Measurements from ENCODE around the gene DUSP8.
"Not testable (repeated sequence)": the region's sequence is repeated elsewhere in the genome, so short reads cannot be mapped to it uniquely, and the experiment has no call there.

DUSP8 gene

GRCh38 chr11:1592628-1593027, 20.6 kb upstream of the DUSP8 start:
- Histone ChIP-seq H3K4me3 (no peak overlapping the region), H3K27ac (no peak overlapping the region)

DNA sequence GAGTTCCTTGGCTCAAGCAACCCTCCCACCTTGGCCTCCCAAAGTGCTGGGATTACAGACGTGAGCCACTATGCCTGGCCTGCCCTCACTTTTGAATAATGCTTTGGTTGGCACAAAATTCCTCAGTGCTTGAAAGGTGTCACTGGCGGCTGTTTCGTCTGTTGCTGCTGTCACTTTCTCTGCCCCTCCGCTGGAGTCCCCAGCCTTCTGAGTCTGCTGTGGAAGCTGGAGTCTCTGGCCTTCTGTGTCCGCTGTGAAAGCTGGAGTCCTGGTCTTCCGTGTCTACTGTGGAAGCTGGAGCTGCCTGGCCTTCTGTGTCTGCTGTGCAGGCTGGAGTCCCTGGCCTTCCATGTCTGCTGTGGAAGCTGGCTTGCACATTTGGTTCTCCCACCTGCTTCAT, 17.9 kb upstream of the DUSP8 start:
- H3K27ac ChIP-seq, result no peak overlapping the region
- H3K4me3 ChIP-seq, result no peak overlapping the region

DNA sequence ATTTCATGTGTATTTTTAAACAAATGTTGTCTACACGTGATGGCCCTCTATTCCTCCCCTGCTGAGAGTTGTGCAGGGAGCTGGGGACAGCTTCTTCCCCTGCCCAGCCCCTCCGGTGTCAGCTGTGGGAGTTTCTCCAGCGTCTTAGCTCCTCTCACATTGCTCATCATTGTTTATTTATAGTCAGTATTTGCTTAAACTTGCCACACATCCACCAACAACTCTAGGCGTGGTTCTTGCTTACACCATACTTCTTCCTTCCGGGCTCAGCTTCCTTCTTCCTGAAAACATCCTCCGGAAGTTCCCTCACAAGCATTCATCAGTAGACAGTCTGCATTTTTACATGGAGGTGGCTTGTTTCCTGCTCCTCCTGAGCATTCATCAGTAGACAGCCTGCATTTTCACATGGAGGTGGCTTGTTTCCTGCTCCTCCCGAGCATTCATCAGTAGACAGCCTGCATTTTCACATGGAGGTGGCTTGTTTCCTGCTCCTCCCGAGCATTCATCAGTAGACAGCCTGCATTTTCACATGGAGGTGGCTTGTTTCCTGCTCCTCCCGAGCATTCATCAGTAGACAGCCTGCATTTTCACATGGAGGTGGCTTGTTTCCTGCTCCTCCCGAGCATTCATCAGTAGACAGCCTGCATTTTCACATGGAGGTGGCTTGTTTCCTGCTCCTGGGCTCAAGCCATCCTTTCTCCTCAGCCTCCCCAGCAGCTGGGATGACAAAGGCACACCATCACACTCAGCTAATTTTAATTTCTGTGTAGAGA, 17.3 kb upstream of the DUSP8 start:
- H3K27ac ChIP-seq, result peak overlapping the region in 4 of 21 experiments; percentile 5 to 47 (median 26)

GRCh38 chr11:1586699-1587098, 14.6 kb upstream of the DUSP8 start:
- Histone ChIP-seq H3K4me3 (no peak overlapping the region), H3K27ac (no peak overlapping the region)

More for the DNA sequence above, 17.3 kb upstream of the DUSP8 start:
- not testable (repeated sequence) for H3K4me3 ChIP-seq

DNA sequence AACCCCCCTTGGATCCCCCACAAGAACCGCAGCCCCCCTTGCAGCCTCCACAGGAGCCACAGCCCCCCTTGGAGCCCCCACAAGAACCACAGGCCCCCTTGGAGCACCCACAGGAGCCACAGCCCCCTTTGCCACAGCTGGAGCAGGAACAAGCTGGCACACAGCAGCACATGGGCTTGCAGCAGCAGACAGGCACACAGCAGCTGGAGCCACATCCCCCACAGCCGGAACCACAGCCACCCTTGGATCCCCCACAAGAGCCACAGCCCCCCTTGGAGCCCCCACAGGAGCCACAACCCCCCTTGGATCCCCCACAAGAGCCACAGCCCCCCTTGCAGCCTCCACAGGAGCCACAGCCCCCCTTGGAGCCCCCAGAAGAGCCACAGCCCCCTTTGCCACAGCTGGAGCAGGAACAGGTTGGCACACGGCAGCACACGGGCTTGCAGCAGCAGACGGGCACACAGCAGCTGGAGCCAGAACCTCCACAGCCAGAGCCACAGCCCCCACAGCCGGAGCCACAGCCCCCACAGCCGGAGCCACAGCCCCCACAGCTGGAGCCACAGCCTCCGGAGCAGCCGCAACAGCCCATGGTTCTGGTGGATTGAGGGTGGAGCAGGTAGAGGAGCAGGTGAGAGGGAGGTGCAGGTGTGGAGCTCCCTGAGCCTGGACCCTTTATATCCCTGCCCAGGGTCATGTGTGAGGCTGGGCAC, 12.7 kb upstream of the DUSP8 start, which contains the start of gene KRTAP5-1:
KRTAP5-1 (minus strand) TSS at position 623 of the 710 bp plus-strand sequence; CDS start at position 589, 34 bp downstream.
- H3K27ac ChIP-seq, H3K4me3 ChIP-seq: not testable (repeated sequence)

DNA sequence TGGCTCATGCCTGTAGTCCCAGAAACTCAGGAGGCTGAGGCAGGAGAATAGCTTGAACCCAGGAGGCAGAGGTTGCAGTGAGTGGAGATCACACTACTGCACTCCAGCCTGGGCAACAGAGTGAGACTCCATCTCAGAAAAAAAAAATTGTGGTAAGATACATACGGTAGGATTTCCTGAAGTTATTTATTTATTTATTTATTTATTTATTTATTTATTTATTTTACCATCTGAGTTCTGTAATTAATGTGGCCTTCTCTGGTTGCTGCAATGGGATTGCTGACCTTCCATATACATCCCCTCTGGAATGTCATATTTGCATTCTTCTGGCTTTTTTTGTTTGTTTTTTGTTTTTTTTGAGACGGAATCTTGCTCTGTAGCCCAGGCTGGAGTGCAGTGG, 10.8 kb upstream of the DUSP8 start:
- not testable (repeated sequence) for H3K4me3 ChIP-seq, H3K27ac ChIP-seq

GRCh38 chr11:1581976-1582375, 9.9 kb upstream of the DUSP8 start:
- H3K4me3 ChIP-seq, result no peak overlapping the region
- H3K27ac ChIP-seq, result no peak overlapping the region

DNA sequence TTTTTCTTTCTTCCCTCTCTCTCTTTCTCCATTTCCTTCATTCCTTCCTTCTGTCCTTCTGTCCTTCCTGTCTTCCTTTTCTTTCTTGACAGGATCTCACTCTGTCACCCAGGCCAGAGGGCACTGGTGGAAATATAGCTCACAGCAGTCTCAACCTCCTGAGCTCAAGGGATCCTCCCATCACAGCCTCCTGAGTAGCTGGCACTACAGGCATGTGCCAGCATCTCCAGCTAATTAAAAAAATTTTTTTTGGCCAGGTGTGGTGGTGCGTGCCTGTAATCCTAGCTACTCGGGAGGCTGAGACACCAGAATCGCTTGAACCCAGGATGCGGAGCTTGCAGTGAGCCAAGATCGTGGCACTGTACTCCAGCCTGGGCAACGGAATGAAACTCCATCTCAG, 4.8 kb upstream of the DUSP8 start:
- H3K27ac ChIP-seq, result no peak overlapping the region
- H3K4me3 ChIP-seq, result no peak overlapping the region

DNA sequence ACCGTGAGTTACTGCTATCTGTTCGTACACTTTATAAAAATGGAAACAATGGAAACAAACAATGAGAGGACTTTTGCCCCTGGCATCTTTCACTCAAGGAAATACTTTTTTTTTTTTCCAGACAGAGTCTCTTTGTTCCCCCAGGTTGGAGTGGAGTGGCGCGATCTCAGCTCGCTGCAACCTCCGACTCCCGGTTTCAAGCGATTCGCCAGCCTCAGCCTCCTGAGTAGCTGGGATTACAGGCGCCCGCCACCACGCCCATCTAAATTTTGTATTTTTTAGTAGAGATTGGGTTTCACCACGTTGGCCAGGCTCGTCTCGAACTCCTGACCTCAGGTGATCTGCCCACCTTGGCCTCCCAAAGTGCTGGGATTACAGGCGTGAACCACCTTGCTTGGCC, 3.7 kb upstream of the DUSP8 start:
- not testable (repeated sequence) for H3K4me3 ChIP-seq, H3K27ac ChIP-seq

DNA sequence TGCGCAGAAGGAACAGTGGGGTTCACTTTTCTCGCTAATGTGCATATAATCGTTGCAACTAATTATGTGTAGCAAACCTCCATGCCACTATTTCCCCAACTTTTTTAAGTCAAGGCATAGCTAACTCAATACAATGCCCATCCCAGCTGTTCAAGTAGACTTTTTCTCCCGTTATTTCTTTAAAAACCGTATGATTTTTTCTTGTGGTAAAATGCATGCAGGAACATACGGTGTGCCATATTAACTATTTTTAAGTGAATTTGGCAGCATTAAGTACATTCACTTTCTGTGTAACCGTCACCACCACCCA, 2.8 kb upstream of the DUSP8 start:
- Histone ChIP-seq H3K27ac (no peak overlapping the region), H3K4me3 (peak overlapping the region in 2 of 7 experiments; percentile 14 to 58)

- Histone ChIP-seq H3K27ac (peak overlapping the region in 5 of 21 experiments; percentile 6 to 82 (median 70)), H3K4me3 (peak overlapping the region in 6 of 7 experiments; percentile 14 to 60 (median 38))
Observed at GRCh38 chr11:1574238-1574932, 2.3 kb upstream of the DUSP8 start.

DNA sequence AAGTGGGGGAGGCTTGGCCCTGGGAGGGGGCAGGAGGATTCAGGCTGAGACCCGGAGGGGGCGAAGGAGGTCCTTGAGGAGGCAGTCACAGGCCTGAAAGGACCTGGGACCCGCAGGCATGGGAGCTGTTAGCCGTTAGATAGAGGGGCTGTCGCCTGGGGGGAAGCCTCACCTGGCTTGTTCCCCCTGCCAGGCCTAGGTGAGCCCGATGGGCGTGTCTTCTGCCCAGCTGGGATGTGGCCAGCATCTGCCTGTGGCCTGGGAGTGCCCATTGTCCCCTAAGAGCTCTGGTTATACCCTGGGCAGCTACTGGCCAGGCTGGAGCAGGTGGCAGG, 1.8 kb upstream of the DUSP8 start:
- Histone ChIP-seq H3K27ac (peak overlapping the region in 7 of 21 experiments; percentile 6 to 82 (median 70)), H3K4me3 (peak overlapping the region in 5 of 7 experiments; percentile 20 to 60 (median 54))

DNA sequence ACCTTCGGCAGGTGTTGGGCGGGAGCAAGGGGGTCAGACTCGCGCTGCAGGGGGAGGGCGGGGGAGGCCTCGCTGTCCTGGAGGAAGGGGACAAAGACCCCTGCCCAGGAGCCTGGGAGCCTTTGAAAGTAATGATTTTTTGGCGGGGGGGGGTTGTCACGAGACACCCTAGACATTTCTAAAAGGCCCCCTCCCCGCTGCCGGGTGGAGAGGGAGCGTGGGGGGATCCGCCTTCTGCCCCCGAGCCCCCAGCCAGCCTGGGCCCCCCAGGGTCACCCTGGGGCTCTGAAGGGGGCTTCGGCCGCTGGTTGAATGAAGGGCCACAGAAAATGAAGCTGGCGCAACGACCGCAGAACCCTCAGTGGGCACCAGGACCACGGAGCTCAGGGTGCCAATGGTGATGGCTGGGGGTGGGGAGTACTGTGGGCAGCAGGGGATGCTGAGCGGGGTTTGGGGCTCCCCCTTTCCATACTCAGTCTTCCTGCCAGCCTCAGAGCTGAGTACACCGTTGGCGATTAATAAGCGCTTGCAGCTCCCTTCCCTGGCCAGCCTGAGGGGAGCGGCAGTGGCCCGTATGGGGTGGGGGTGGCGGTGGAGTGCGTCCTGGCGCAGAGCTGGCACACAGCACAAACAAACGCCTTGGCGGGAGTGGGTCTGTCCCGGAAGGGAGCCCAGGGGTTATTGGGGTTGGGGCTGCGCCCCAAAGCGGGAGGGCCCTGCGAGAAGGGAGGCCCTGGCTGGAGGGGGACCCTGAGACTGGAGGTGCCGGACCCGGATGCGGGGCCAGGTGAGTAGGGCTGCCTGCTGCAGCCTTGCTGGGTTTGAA, 1.2 kb upstream of the DUSP8 start:
- peak overlapping the region; percentile 47 to 60 (median 53) for H3K4me3 ChIP-seq
- peak overlapping the region in 13 of 21 experiments; percentile 14 to 84 (median 71) for H3K27ac ChIP-seq

- Histone ChIP-seq H3K4me3 (peak overlapping the region; percentile 39 to 60 (median 52)), H3K27ac (peak overlapping the region in 9 of 21 experiments; percentile 31 to 78 (median 55))
Observed at GRCh38 chr11:1571760-1572196, 293 bp downstream of the DUSP8 start.

GRCh38 chr11:1570896-1571759, 943 bp downstream of the DUSP8 start:
- H3K4me3 ChIP-seq, result peak overlapping the region; percentile 36 to 52 (median 45)
- peak overlapping the region in 10 of 21 experiments; percentile 31 to 78 (median 58) for H3K27ac ChIP-seq

DNA sequence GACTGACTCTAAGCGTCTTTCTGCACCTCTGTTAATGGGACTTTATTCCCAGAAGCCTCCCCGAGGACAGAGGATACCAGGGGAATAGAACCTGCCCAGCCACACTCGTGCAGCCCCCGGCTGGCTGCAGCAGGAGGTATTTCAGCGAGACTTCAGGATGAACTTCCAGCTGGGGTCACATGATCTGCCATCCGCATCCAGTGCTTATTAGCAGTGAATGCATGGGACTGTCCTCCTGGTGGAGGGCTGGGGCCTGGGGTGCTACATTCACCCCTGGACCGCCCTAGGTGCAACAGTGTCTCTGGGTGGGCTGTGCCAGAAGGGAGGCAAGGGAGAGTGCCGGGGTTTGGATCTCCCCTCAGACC, 1.6 kb downstream of the DUSP8 start:
- Histone ChIP-seq H3K4me3 (peak overlapping the region in 1 of 7 experiments; percentile 36), H3K27ac (peak overlapping the region in 1 of 21 experiments; percentile 55)

GRCh38 chr11:1570001-1570453, 2.0 kb downstream of the DUSP8 start:
- H3K27ac ChIP-seq, result no peak overlapping the region
- H3K4me3 ChIP-seq, result no peak overlapping the region

DNA sequence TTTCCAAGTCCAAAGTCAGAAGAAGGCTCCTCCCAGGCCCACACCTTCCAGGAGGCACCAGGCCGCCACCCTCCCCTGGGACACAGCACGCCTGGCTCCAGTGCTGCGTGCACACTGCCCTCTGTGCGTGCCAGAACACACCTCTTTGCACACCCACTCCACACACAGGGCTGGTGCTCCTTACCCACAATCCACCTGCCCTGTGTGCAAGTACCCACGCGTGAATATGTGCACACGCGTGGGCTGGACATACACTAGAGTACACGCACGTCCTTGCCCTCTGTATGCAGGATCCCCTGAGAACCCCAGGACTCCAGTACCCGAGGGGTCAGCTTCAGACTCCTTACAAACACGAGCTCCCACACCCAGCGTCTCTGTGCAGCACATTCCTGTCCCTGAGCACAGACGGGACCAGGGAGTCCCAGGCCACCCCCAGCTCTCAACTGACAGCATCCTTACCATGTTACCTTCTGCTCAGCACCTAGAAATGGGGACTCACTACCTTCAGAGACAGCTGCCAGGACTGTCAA, 2.8 kb downstream of the DUSP8 start:
- Histone ChIP-seq H3K27ac (no peak overlapping the region), H3K4me3 (no peak overlapping the region)
